Bronchial epithelial cell (primary cell): ENCODE measurements around the gene RAB8A. TPM values are rescaled to one million over a fixed set of nuclear protein-coding genes. Genes with fewer than 3 reads are reported as not detected.
A peak's percentile ranks its signal among the peaks of the same experiment; 100 is the strongest.

ENCODE experiments used
- DNase-seq: peaks from one replicate; pipeline ENCODE4 v3.0.0-alpha.2; 2010; ENCODE audit warnings: low read depth
- FAIRE-seq: peaks from 2 replicates; lab custom pipeline; 2011; peaks lifted over from hg19 to GRCh38; lab: Jason Lieb, UNC
- H3K27me3 ChIP-seq: 2 replicates; pipeline ENCODE4 v1.5.1; 2011; ENCODE audit warnings: low read length; ENCODE audit not compliant: control insufficient read depth, insufficient read depth
- H3K36me3 ChIP-seq: 2 replicates; pipeline ENCODE4 v1.5.1; 2011; ENCODE audit warnings: low read length; ENCODE audit not compliant: control insufficient read depth, insufficient read depth
- H3K4me3 ChIP-seq: 2 replicates; pipeline ENCODE4 v1.5.1; 2011; ENCODE audit warnings: mild to moderate bottlenecking, low read depth, low read length, control low read depth
- total RNA-seq: library from RNA; depleted of rRNA; stranded (reverse); fragments of >200 nt; gene quantifications from 2 replicates; pipeline ENCODE4 v1.2.1, GENCODE V29; 2014
- TF ChIP-seq, protein P1 (sequence below): IDR thresholded peaks from 2 replicates; pipeline ENCODE4 v1.5.1; 2011; ENCODE audit warnings: mild to moderate bottlenecking, moderate library complexity, low read length, control low read depth, inconsistent platforms; ENCODE audit not compliant: insufficient read depth, severe bottlenecking

RAB8A gene
- total RNA-seq, 1 donor from 2014 or later, result 76.6 TPM

DNA sequence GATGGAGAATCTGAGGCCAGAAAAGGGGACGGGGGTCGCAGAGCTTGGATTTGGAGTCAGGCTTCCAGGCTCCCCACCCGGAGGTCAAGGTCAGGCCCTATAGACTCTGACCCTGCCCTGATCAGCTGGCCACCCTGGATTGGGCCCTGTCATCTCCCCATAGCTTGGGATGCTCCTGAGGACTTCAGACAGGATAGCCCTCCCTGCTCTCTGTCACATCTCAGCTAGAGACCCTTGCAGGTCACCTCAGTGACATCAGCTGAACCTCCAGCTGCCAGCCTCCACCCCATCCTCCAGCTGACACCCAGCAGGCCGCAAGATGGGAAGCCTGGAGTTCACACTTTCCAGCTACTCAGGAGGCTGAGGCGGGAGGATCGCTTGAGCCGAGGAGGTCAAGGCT, 38.2 kb upstream of the RAB8A start:
- H3K4me3 ChIP-seq, result no peak overlapping the region
- no peaks in the 10 kb centered on the region for H3K27me3 ChIP-seq

DNA sequence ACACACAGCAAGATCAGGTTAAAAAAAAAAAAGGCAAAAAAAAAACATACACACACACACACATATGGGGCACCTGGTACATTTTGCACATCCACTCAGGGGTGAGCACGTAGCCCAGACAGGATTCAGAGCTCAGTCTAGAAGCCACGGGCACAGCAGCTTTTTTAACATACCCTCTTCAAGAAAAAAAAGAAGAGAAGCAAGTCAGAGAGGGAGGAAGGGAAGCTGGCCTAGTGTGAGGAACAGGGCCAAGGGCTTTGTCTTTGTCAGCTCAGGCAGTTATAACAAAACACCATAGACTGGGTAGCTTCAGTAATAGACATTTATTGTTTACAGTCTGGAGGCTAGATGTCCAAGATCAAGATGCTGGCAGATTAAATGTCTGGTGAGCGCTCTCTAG, 37.7 kb upstream of the RAB8A start:
- no peak overlapping the region for H3K4me3 ChIP-seq
- FAIRE-seq (no peak), DNase-seq (no peak)
- TF ChIP-seq, protein P1, sequence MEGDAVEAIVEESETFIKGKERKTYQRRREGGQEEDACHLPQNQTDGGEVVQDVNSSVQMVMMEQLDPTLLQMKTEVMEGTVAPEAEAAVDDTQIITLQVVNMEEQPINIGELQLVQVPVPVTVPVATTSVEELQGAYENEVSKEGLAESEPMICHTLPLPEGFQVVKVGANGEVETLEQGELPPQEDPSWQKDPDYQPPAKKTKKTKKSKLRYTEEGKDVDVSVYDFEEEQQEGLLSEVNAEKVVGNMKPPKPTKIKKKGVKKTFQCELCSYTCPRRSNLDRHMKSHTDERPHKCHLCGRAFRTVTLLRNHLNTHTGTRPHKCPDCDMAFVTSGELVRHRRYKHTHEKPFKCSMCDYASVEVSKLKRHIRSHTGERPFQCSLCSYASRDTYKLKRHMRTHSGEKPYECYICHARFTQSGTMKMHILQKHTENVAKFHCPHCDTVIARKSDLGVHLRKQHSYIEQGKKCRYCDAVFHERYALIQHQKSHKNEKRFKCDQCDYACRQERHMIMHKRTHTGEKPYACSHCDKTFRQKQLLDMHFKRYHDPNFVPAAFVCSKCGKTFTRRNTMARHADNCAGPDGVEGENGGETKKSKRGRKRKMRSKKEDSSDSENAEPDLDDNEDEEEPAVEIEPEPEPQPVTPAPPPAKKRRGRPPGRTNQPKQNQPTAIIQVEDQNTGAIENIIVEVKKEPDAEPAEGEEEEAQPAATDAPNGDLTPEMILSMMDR, result no peak
- H3K36me3 ChIP-seq, result peaks cover 7% of the 10 kb centered on the region
- no peaks in the 10 kb centered on the region for H3K27me3 ChIP-seq

More for the DNA sequence above, 38.2 kb upstream of the RAB8A start:
- peaks cover 7% of the 10 kb centered on the region for H3K36me3 ChIP-seq
- TF ChIP-seq, protein P1, result no peak
- FAIRE-seq (no peak), DNase-seq (no peak)

DNA sequence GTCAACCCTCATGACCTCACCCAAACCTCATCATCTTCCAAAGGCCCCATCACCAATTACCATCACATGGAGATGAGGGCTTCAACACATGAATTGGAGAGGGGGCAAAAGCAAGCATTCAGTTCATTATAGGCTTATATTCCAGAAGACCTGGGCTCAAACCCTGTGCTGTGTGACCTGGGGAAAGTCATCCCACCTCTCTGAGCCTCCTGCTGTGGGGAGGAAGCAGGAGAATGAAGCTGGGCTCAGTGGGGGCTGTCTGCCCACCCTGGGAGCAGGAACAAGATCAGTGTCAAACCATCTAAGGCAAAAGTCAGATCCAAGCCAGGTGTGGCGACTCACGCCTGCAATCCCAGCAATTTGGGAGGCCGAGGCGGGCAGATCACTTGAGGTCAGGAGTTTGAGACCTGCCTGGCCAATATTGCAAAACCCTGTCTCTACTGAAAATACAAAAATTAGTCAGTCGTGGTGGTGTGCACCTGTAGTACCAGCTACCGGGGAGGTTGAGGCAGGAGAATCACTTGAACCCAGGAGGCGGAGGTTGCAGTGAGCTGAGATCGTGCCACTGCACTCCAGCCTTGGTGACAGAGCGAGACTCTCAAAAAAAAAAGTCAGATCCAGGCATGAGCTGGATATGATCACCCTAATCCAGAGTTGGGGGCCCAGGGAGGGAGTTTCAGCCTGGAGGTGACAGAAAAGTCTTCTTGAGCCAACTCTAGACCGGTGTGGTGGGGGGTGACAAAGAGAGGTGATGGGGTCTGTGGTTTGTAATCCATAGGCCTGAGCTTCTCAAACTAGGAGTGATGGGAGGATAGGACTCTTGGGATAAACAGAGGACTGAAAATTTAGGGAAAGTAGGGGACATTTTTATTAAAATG, 37.0 kb upstream of the RAB8A start:
- TF ChIP-seq, protein P1, result no peak
- FAIRE-seq (no peak), DNase-seq (no peak)
- Histone ChIP-seq H3K27me3 (no peaks in the 10 kb centered on the region), H3K4me3 (no peak overlapping the region), H3K36me3 (peaks cover 7% of the 10 kb centered on the region)

DNA sequence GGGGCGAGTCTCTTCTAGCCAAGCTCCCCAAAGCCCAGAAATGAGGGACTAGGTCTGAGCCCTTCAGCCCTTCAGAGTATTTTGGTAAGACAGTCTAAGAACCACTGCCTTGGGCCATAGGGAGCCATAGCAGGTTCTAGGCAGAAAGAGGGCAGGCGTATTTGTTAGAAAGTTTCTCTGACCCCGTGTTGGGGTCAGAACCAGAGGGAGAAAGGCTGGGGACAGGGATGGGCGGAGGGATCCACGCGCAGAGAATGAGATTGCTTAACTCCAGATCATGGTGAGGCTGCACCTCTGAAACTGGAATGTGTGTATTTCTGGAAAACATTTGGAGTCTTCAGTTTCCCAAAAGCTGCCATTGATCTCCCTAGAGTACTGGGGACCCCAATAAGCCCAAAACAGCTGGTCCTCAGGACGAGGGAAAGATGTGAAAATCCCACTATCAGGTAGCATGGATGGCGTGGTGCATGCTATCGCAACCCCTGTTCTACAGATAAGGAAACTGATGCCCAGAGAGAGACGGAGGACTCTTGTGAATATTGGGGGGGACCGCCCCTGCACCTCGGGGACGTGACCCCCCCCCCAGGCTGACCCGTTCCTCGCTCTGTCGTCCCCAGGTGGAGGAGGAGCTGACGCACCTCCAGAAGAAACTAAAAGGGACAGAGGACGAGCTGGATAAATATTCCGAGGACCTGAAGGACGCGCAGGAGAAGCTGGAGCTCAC, 36.1 kb upstream of the RAB8A start:
- no peaks in the 10 kb centered on the region for H3K27me3 ChIP-seq
- peak overlapping the region; percentile 73 for H3K4me3 ChIP-seq
- FAIRE-seq (no peak), DNase-seq (no peak)
- H3K36me3 ChIP-seq, result peaks cover 13% of the 10 kb centered on the region
- TF ChIP-seq, protein P1, result no peak

DNA sequence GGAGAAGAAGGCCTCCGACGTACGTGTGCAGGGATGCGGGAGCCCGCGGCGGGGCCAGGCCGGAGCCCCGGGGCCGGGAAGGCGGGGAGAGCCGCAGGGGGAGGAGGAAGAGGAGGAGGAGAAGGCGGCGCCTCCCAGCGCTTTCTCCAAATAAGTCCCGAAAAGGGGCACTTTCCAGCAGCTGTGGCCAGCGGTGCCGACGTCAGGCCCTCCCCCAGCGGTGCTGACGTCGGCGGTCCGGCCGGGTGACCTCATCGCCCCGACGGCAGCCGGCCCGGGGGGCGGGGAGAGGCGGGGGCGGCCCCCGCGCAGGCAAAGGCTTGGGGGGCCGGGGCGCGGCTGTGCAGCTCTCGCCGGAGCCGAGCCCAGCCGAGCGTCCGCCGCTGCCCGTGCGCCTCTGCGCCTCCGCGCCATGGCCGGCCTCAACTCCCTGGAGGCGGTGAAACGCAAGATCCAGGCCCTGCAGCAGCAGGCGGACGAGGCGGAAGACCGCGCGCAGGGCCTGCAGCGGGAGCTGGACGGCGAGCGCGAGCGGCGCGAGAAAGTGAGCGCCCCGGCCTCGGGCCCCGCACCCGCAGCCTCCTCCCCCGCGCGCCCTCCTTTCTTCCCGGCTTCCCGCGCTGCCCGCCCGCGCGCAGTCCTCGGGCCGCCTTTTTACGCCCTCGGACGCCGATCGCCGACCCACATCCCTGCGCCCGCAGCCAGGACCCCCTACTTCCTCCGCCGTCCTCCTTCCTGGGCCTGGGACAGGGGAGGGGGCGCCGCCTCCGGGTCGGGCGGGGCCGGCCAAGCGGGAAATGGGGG, 35.3 kb upstream of the RAB8A start, which contains the start of gene TPM4:
TSS of gene TPM4 (plus strand) at position 342 of the 804 bp plus-strand sequence. CDS start at position 413, 71 bp downstream.
- FAIRE-seq, result no peak
- Histone ChIP-seq H3K36me3 (peaks cover 18% of the 10 kb centered on the region), H3K27me3 (no peaks in the 10 kb centered on the region), H3K4me3 (peak within 1 kb of the TSS; percentile 73)
- TF ChIP-seq, protein P1, result no peak
- peak; percentile 82 for DNase-seq
